K562 (cell line): ENCODE data around the gene UBE2D2. TPM values are rescaled to one million over a fixed set of nuclear protein-coding genes. Genes with fewer than 3 reads are reported as not detected.

Source experiments
- ATAC-seq: fragments of 200-7000 bp; cut with Tn5 transposase; 3 replicates; pipeline ENCODE4 v1.9.1; 2020; ENCODE audit warnings: moderate library complexity
- BruUV-seq: library from RNA; stranded (reverse); fragments of 400-500 nt; replicated peaks from 2 replicates; lab custom pipeline; 2021; lab: Mats Ljungman, UMichigan
- CTCF ChIA-PET: fragments of 300-600 bp; formaldehyde crosslinking; extraction: SDS; loops from one replicate; lab custom pipeline; 2021; ENCODE audit warnings: low intra/inter-chr PET ratio; lab: Yijun Ruan, JAX
- POLR2A ChIA-PET: fragments of 300-600, 350-650 bp; sonication (Branson Sonifier 250); formaldehyde crosslinking; extraction: SDS; loops from one replicate; lab custom pipeline; 2021; ENCODE audit warnings: antibody characterized with exemption, inconsistent platforms; lab: Yijun Ruan, JAX
- DNase-seq, 4 experiments: peaks; one replicate each; pipeline versions ENCODE4 v3.0.0 to v3.0.0-alpha.2; 2011 to 2018; ENCODE audit warnings: low spot score in 3 of 4, mixed read lengths in 3 of 4; ENCODE audit errors: extremely low read depth in 1 of 4
- FAIRE-seq: peaks from 2 replicates; lab custom pipeline; 2011; peaks lifted over from hg19 to GRCh38; lab: Jason Lieb, UNC
- H2AFZ ChIP-seq: 2 replicates; pipeline ENCODE4 v1.6.0; 2011; ENCODE audit warnings: low read depth, low read length, control low read depth, inconsistent platforms
- H3K27ac ChIP-seq: fragments of 200-600 bp; 3 replicates; pipeline ENCODE4 v1.8.0; 2011; ENCODE audit warnings: low read depth, mild to moderate bottlenecking, control low read depth, inconsistent platforms, low read length, moderate library complexity, mixed read lengths; ENCODE audit errors: extremely low read depth
- H3K27me3 ChIP-seq, 2 experiments: fragments of 300-600 bp in 1 of 2; 2 replicates in 1 of 2; 3 replicates in 1 of 2; pipeline versions ENCODE4 v1.6.0 to v1.8.0; 2011; ENCODE audit warnings: inconsistent platforms in 2 of 2, low read length in 2 of 2, mild to moderate bottlenecking in 1 of 2, mixed read lengths in 1 of 2, moderate library complexity in 1 of 2; ENCODE audit not compliant: control insufficient read depth in 2 of 2, insufficient read depth in 2 of 2
- H3K36me3 ChIP-seq: fragments of 300-600 bp; 3 replicates; pipeline ENCODE4 v1.8.0; 2011; ENCODE audit warnings: mild to moderate bottlenecking, low read length, inconsistent platforms; ENCODE audit not compliant: control insufficient read depth, insufficient read depth
- H3K4me1 ChIP-seq, 2 experiments: fragments of 200-600 bp in 1 of 2; replicated peaks in 1 of 2; 2 replicates in 1 of 2; 3 replicates in 1 of 2; pipeline versions ENCODE4 v1.5.1 to v1.8.0; 2011; ENCODE audit warnings: inconsistent platforms in 2 of 2, low read length in 2 of 2, mild to moderate bottlenecking in 1 of 2, mixed read lengths in 1 of 2, moderate library complexity in 1 of 2; ENCODE audit not compliant: control insufficient read depth in 2 of 2, insufficient read depth in 2 of 2
- H3K4me2 ChIP-seq: 2 replicates; pipeline ENCODE4 v1.6.1; 2011; ENCODE audit warnings: low read length, control low read depth, inconsistent platforms, mixed read lengths; ENCODE audit not compliant: insufficient read depth
- H3K4me3 ChIP-seq: fragments of 200-600 bp; sonication (generic), shearing (Covaris generic); 2 replicates; pipeline ENCODE4 v1.5.1; 2016; ENCODE audit warnings: control low read depth, inconsistent platforms
- H3K79me2 ChIP-seq: fragments of 200-600 bp; 3 replicates; pipeline ENCODE4 v1.8.0; 2011; ENCODE audit warnings: low read length, inconsistent platforms; ENCODE audit not compliant: control insufficient read depth, insufficient read depth
- H3K9ac ChIP-seq, 2 experiments: 2 replicates each; pipeline versions ENCODE4 v1.6.0 to v1.6.1; 2011; ENCODE audit warnings: low read depth in 2 of 2, low read length in 2 of 2, control low read depth in 1 of 2, inconsistent platforms in 1 of 2, mild to moderate bottlenecking in 1 of 2, mixed read lengths in 1 of 2; ENCODE audit not compliant: insufficient read depth in 1 of 2
- H3K9me1 ChIP-seq: one replicate; pipeline ENCODE4 v1.6.0; 2011; ENCODE audit warnings: inconsistent platforms, mild to moderate bottlenecking, low read length, moderate library complexity; ENCODE audit not compliant: control insufficient read depth, insufficient read depth
- H3K9me3 ChIP-seq: replicated peaks from 2 replicates; pipeline ENCODE4 v1.5.1; 2011; ENCODE audit warnings: low read depth, low read length, inconsistent platforms; ENCODE audit not compliant: control insufficient read depth, insufficient read depth
- H4K20me1 ChIP-seq: replicated peaks from 2 replicates; pipeline ENCODE4 v1.6.1; 2011; ENCODE audit warnings: low read length, inconsistent platforms, mixed read lengths; ENCODE audit not compliant: control insufficient read depth, insufficient read depth
- CBFA2T3 ChIP-seq: fragments of 450-650 bp; IDR thresholded peaks from 2 replicates; pipeline ENCODE4 v1.6.1; 2017
- CXXC5 ChIP-seq: fragments of 250-450 bp; sonication (Bioruptor Pico); IDR thresholded peaks from 2 replicates; pipeline ENCODE4 v1.8.0; 2022; ENCODE audit warnings: inconsistent platforms, mild to moderate bottlenecking, moderate library complexity
- DPF2 ChIP-seq: fragments of 450-650 bp; IDR thresholded peaks from 2 replicates; pipeline ENCODE4 v1.6.1; 2016
- FOSL1 ChIP-seq: fragments of 200-800 bp; sonication (Bioruptor generic); conservative IDR thresholded peaks from 2 replicates; pipeline ENCODE4 v1.6.1; 2016; ENCODE audit warnings: missing genetic modification characterization, missing compliant biosample characterization
- HDAC3 ChIP-seq: fragments of 450-650 bp; IDR thresholded peaks from 2 replicates; pipeline ENCODE4 v1.6.1; 2018; ENCODE audit warnings: borderline replicate concordance, mild to moderate bottlenecking, moderate library complexity; ENCODE audit not compliant: partially characterized antibody
- HNRNPK ChIP-seq: fragments of 200-400 bp; formaldehyde crosslinking; IDR thresholded peaks from one replicate; pipeline ENCODE4 v1.6.1; 2018; ENCODE audit warnings: mild to moderate bottlenecking, low read depth, low read length; ENCODE audit not compliant: poor library complexity, severe bottlenecking
- HNRNPL ChIP-seq: fragments of 200-400 bp; formaldehyde crosslinking; IDR thresholded peaks from 2 replicates; pipeline ENCODE4 v1.6.1; 2017; ENCODE audit warnings: low read depth, mild to moderate bottlenecking, low read length
- KLF16 ChIP-seq: IDR thresholded peaks from 2 replicates; pipeline ENCODE4 v1.6.1; 2016; ENCODE audit warnings: antibody characterized with exemption
- MAZ ChIP-seq, 2 experiments: fragments of 450-650 bp in 1 of 2; sonication (generic) in 1 of 2; formaldehyde crosslinking; IDR thresholded peaks in 1 of 2; conservative IDR thresholded peaks in 1 of 2; 2 replicates each; pipeline versions ENCODE4 v1.4.0 to v1.5.0; 2020; ENCODE audit warnings: mild to moderate bottlenecking in 1 of 2, missing genetic modification reagents in 1 of 2
- TAL1 ChIP-seq: fragments of 450-650 bp; IDR thresholded peaks from 2 replicates; pipeline ENCODE4 v1.6.1; 2016; ENCODE audit warnings: mild to moderate bottlenecking
- TEAD4 ChIP-seq, 2 experiments: sonication (generic) in 1 of 2; formaldehyde crosslinking in 1 of 2; IDR thresholded peaks; 2 replicates each; pipeline versions ENCODE4 v1.6.1 to v1.8.0; 2012 to 2022; ENCODE audit warnings: borderline replicate concordance in 1 of 2, inconsistent platforms in 1 of 2, low read length in 1 of 2, mild to moderate bottlenecking in 1 of 2, missing genetic modification reagents in 1 of 2
- TFAP4 ChIP-seq: sonication (generic); formaldehyde crosslinking; IDR thresholded peaks from 2 replicates; pipeline ENCODE4 v1.8.0; 2022; ENCODE audit warnings: missing genetic modification reagents, mild to moderate bottlenecking, moderate library complexity, borderline replicate concordance
- ZBTB17 ChIP-seq: fragments of 450-650 bp; formaldehyde crosslinking; IDR thresholded peaks from 2 replicates; pipeline ENCODE4 v1.4.0; 2020; ENCODE audit warnings: mild to moderate bottlenecking
- ZNF121 ChIP-seq: sonication (generic); formaldehyde crosslinking; conservative IDR thresholded peaks from 2 replicates; pipeline ENCODE4 v1.8.0; 2022; ENCODE audit warnings: missing genetic modification reagents
- ZNF583 ChIP-seq: fragments of 250-450 bp; sonication (Bioruptor Pico); IDR thresholded peaks from 2 replicates; pipeline ENCODE4 v1.4.0; 2020
- ZNF75A ChIP-seq: fragments of 450-650 bp; formaldehyde crosslinking; IDR thresholded peaks from 2 replicates; pipeline ENCODE4 v1.4.0; 2020; ENCODE audit warnings: mild to moderate bottlenecking
- WGBS: fragments of 100-300 bp; shearing (Covaris generic); methylation state at CpG from one replicate; pipeline ENCODE4 v1.1.6; 2016; ENCODE audit warnings: low coverage, mixed read lengths; ENCODE audit not compliant: insufficient coverage; ENCODE audit errors: missing lambda C conversion rate; 5-methylcytosine and 5-hydroxymethylcytosine counted together
- in situ Hi-C: fragments of 300-500 bp; cut with MboI; formaldehyde crosslinking; loops from 4 replicates; pipeline ENCODE4 v1.15.0; 2018; ENCODE audit warnings: inconsistent platforms, mixed read lengths
- intact Hi-C: fragments of 100-400 bp; cut with micrococcal nuclease; formaldehyde crosslinking; loops from 2 replicates; pipeline ENCODE4 v1.14.2; 2022
- polyA plus RNA-seq, 8 experiments: library from polyadenylated mRNA; depleted of rRNA in 4 of 8; stranded (reverse) in 5 of 8; unstranded in 3 of 8; fragments of >200 nt; fragmentation: Nextera tagmentation in 2 of 8; fragmentation: Illumina TruSeq in 1 of 8; extraction: Ambion mirVana in 2 of 8; extraction: Trizol in 1 of 8; gene quantifications; 2 replicates each; pipeline versions ENCODE4 v1.2.1 to v1.2.3, GENCODE V29; 2011 to 2014; ENCODE audit warnings: inconsistent platforms in 1 of 8, missing spikeins in 1 of 8
- total RNA-seq, 7 experiments: library from RNA; depleted of rRNA in 6 of 7; stranded (reverse); fragments of >200 nt in 6 of 7; fragmentation: Illumina TruSeq in 2 of 7; extraction: Trizol in 2 of 7; gene quantifications; 2 replicates each; pipeline versions ENCODE4 v1.2.1 to v1.2.3, GENCODE V29; 2011 to 2021; ENCODE audit warnings: low replicate concordance in 1 of 7
- TF ChIP-seq, protein P1 (sequence below): fragments of 450-650 bp; formaldehyde crosslinking; IDR thresholded peaks from 2 replicates; pipeline ENCODE4 v1.4.0; 2020; ENCODE audit warnings: mild to moderate bottlenecking, moderate library complexity

UBE2D2 gene
- total and polyA plus RNA-seq, 9 of the 15 experiments (the other 6 are each of a cell fraction or from before 2014, with no cell fraction given): 53.6 to 198 (median 122) TPM

DNA sequence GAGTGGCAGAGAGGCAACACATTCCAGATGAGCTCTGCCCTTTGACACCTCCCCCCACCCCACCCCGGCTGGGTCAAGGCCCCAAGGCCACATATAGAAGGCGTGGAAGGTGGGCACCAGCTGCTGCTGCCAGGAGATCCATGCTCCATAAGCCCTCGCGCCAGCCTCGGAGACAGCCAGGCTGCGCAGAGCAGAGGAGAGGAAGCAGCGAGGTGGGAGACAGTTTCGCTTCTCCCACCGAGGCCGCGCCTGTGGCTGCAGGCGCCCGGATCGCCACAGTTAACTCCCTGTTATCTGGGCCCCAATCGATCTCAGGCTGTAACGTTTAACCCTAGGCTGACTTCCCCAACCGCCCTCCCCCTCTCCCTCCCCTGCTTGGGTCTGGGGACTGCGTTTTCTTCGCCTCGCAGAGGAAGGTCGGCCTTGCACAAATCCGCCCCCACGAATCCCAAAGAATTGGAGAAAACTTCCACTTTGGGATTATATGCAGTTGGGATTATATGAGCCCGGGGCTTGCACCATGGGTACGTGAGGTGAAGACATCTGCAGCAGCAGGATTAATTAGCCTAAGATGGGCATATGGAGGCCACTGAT, 85.9 kb downstream of the UBE2D2 start:
- peaks cover 3% of the 10 kb centered on the region; the same call in 2 of the 3 replicates for H3K36me3 ChIP-seq
- whole genome bisulfite sequencing: 6% methylated on average over 20 of the region's 25 CpGs
- H2AFZ ChIP-seq: peak overlapping the region; percentile 7; the same call in 1 of the 2 replicates
- H3K9me1 ChIP-seq: no peaks in the 10 kb centered on the region
- no peak overlapping the region for H3K4me3 ChIP-seq
- peaks cover 42 to 63% of the 10 kb centered on the region in 2 experiments for H3K4me1 ChIP-seq
- ATAC-seq (no peak), DNase-seq (peak; percentile 28 to 73 (median 50)), FAIRE-seq (peak; percentile 52)
- H3K4me2 ChIP-seq: peak overlapping the region; percentile 64
- peaks cover 13% of the 10 kb centered on the region for H4K20me1 ChIP-seq
- H3K27me3 ChIP-seq: no peaks in the 10 kb centered on the region
- POLR2A ChIA-PET: interaction anchor here (1.1 to 3.7 kb wide), 3 partner anchors 10 to 98 kb away, joined by 4 to 63 read pairs (median 21); no protein-coding TSS in a partner anchor
- no peaks in the 10 kb centered on the region for H3K9me3 ChIP-seq
- peaks cover 45% of the 10 kb centered on the region for H3K79me2 ChIP-seq
- CTCF ChIA-PET: interaction anchor here (1.5 kb wide), 1 partner anchor 11 kb away, joined by 5 read pairs; no protein-coding TSS in a partner anchor
- BruUV-seq: no TSS peak
- in situ Hi-C loops (no loop called here), intact Hi-C loops (no loop called here)
- H3K9ac ChIP-seq: peak overlapping the region; percentile 53 to 87
- H3K27ac ChIP-seq: peak overlapping the region; percentile 62; the same call in 1 of the 3 replicates
- TF ChIP-seq FOSL1 (tag): no peak
- TF ChIP-seq ZNF75A: peak; percentile 72; the same call in 1 of the 2 replicates
- peak; percentile 34; the same call in 1 of the 2 replicates for TF ChIP-seq TEAD4 (IDR thresholded peaks at IDR 0.05; ENCODE audit: low read length)
- no peak for TF ChIP-seq TEAD4 (CRISPR knock-in tag; IDR thresholded peaks at IDR 0.05; ENCODE audit: borderline replicate concordance)
- TF ChIP-seq TFAP4 (CRISPR knock-in tag): peak; percentile 44; the same call in 1 of the 2 replicates
- TF ChIP-seq CBFA2T3: peak; percentile 57
- TF ChIP-seq TAL1: peak; percentile 21; the same call in 1 of the 2 replicates
- no peak for TF ChIP-seq ZNF583 (CRISPR knock-in tag)
- TF ChIP-seq HDAC3: no peak
- TF ChIP-seq ZNF121 (CRISPR knock-in tag): no peak
- 0 out of 4 replicates have a peak, but pooled peaks of 1 of the 2 experiments have one; percentile 25 for TF ChIP-seq MAZ (CRISPR knock-in tag; conservative IDR thresholded peaks at IDR 0.05 in 1 of 2, IDR thresholded peaks at IDR 0.05 in 1 of 2)
- peak; percentile 14; the same call in 1 of the 2 replicates for TF ChIP-seq CXXC5
- 0 out of 2 replicates have a peak, but pooled peaks have one; percentile 12 for TF ChIP-seq KLF16
- TF ChIP-seq, protein P1, sequence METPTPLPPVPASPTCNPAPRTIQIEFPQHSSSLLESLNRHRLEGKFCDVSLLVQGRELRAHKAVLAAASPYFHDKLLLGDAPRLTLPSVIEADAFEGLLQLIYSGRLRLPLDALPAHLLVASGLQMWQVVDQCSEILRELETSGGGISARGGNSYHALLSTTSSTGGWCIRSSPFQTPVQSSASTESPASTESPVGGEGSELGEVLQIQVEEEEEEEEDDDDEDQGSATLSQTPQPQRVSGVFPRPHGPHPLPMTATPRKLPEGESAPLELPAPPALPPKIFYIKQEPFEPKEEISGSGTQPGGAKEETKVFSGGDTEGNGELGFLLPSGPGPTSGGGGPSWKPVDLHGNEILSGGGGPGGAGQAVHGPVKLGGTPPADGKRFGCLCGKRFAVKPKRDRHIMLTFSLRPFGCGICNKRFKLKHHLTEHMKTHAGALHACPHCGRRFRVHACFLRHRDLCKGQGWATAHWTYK (CRISPR knock-in tag): 0 out of 2 replicates have a peak, but pooled peaks have one; percentile 48
- no peak for TF ChIP-seq HNRNPK
- TF ChIP-seq HNRNPL: 0 out of 2 replicates have a peak, but pooled peaks have one; percentile 16
- TF ChIP-seq DPF2: peak; percentile 33
- TF ChIP-seq ZBTB17 (CRISPR knock-in tag): peak; percentile 69; the same call in 1 of the 2 replicates
